ENCODE data around the gene SORBS1.

SORBS1 gene

GRCh38 chr10:95406651-95407280 is 154.4 kb downstream of the SORBS1 start:
- DNase-seq: no peak

- DNase-seq: no peak
Observed at GRCh38 chr10:95405655-95406054, 155.5 kb downstream of the SORBS1 start.

- DNase-seq: no peak
Observed at GRCh38 chr10:95404864-95405263, 156.3 kb downstream of the SORBS1 start.

GRCh38 chr10:95404462-95404858 is 156.7 kb downstream of the SORBS1 start:
- DNase-seq: no peak

GRCh38 chr10:95403700-95404461 is 157.3 kb downstream of the SORBS1 start:
- DNase-seq: no peak

GRCh38 chr10:95401704-95402469 is 159.3 kb downstream of the SORBS1 start:
- DNase-seq: no peak

GRCh38 chr10:95400787-95401186 is 160.4 kb downstream of the SORBS1 start:
- DNase-seq: no peak

- DNase-seq: no peak
Observed at GRCh38 chr10:95399183-95399582, 162.0 kb downstream of the SORBS1 start.

- no peak for DNase-seq
Observed at GRCh38 chr10:95397747-95398146, 163.4 kb downstream of the SORBS1 start.

- no peak for DNase-seq
Observed at GRCh38 chr10:95395947-95396449, 165.2 kb downstream of the SORBS1 start.

- no peak for DNase-seq
Observed at GRCh38 chr10:95394161-95394880, 166.8 kb downstream of the SORBS1 start.

GRCh38 chr10:95392681-95393164 is 168.4 kb downstream of the SORBS1 start:
- no peak for DNase-seq

GRCh38 chr10:95392217-95392584 is 169.0 kb downstream of the SORBS1 start:
- no peak for DNase-seq

GRCh38 chr10:95391581-95392216 is 169.5 kb downstream of the SORBS1 start:
- no peak for DNase-seq

GRCh38 chr10:95391164-95391563 is 170.0 kb downstream of the SORBS1 start:
- no peak for DNase-seq

GRCh38 chr10:95389982-95390381 is 171.2 kb downstream of the SORBS1 start:
- DNase-seq: no peak

GRCh38 chr10:95389176-95389575 is 172.0 kb downstream of the SORBS1 start:
- no peak for DNase-seq

- DNase-seq: no peak
Observed at GRCh38 chr10:95388539-95388938, 172.6 kb downstream of the SORBS1 start.

- no peak for DNase-seq
Observed at GRCh38 chr10:95388109-95388471, 173.1 kb downstream of the SORBS1 start.

GRCh38 chr10:95384011-95384704 is 177.0 kb downstream of the SORBS1 start:
- DNase-seq: no peak

GRCh38 chr10:95382596-95382995 is 178.6 kb downstream of the SORBS1 start:
- DNase-seq: no peak

- no peak for DNase-seq
Observed at GRCh38 chr10:95382174-95382573, 179.0 kb downstream of the SORBS1 start.

All from activated CD4-positive, alpha-beta T cell treated with anti-CD3 and anti-CD28 coated beads, Interleukin-2, amount 50 U/mL, for 4 hours (primary cell).